Testis (tissue), 3 donors: ENCODE measurements around the gene CDCP1. TPM values are rescaled to one million over a fixed set of nuclear protein-coding genes. Genes with fewer than 3 reads are reported as not detected.

Experiments
- DNase-seq: peaks from one replicate; pipeline ENCODE4 v3.0.0-alpha.2; 2019
- H3K27ac ChIP-seq, 2 donors: fragments of 200-600 bp; sonication (generic); one replicate each; pipeline ENCODE4 v1.5.1; 2019
- H3K27me3 ChIP-seq: fragments of 200-600 bp; sonication (generic); one replicate; pipeline ENCODE4 v1.5.1; 2019
- H3K36me3 ChIP-seq: fragments of 200-600 bp; sonication (generic); one replicate; pipeline ENCODE4 v1.5.1; 2017; ENCODE audit warnings: low read depth; ENCODE audit errors: missing control alignments
- H3K4me1 ChIP-seq: fragments of 200-600 bp; sonication (generic); one replicate; pipeline ENCODE4 v1.5.1; 2019
- H3K4me3 ChIP-seq, 2 donors: fragments of 200-600 bp; sonication (generic); one replicate each; pipeline ENCODE4 v1.5.1; 2017 to 2019
- H3K9me3 ChIP-seq: fragments of 200-600 bp; sonication (generic); one replicate; pipeline ENCODE4 v1.5.1; 2017
- POLR2A ChIP-seq: fragments of 450-650 bp; IDR thresholded peaks from one replicate; pipeline ENCODE4 v1.6.1; 2017; ENCODE audit warnings: antibody characterized with exemption, mild to moderate bottlenecking, moderate library complexity
- WGBS, 2 donors: methylation state at CpG; one replicate each; pipeline ENCODE4 v1.1.5; 2018; 5-methylcytosine and 5-hydroxymethylcytosine counted together
- intact Hi-C: fragments of 100-400 bp; cut with DNase I; formaldehyde crosslinking; loops from one replicate; pipeline ENCODE4 v1.15.1; 2023; ENCODE audit warnings: low total_unique reads
- polyA plus RNA-seq: library from polyadenylated mRNA; stranded (reverse); fragments of 350-450 nt; fragmentation: Illumina TruSeq; extraction: RNeasy Lipid Tissue Mini Kit (QIAGEN cat#74804); gene quantifications from one replicate; pipeline ENCODE4 v1.2.3, GENCODE V29; 2014; ENCODE audit warnings: low read depth, low replicate concordance; ENCODE audit not compliant: insufficient read depth
- total RNA-seq, 2 donors: library from RNA; depleted of rRNA; stranded (reverse); fragments of >200 nt; gene quantifications; one replicate each; pipeline ENCODE4 v1.2.3, GENCODE V29; 2016
- TF ChIP-seq, protein P1 (sequence below), 3 experiments: fragments of 450-650 bp in 2 of 3; fragments of 200-600 bp in 1 of 3; sonication (generic) in 1 of 3; IDR thresholded peaks; one replicate each; pipeline ENCODE4 v1.5.1; 2016 to 2019; ENCODE audit warnings: antibody characterized with exemption in 3 of 3, mild to moderate bottlenecking in 2 of 3, moderate library complexity in 1 of 3

CDCP1 gene
- total and polyA plus RNA-seq, 3 donors from 2014 or later, result 1.1 to 2.7 (median 2.5) TPM

- H3K4me3 ChIP-seq, result no peak overlapping the region
- no peak for DNase-seq
- no peak for TF ChIP-seq POLR2A
- TF ChIP-seq, protein P1, sequence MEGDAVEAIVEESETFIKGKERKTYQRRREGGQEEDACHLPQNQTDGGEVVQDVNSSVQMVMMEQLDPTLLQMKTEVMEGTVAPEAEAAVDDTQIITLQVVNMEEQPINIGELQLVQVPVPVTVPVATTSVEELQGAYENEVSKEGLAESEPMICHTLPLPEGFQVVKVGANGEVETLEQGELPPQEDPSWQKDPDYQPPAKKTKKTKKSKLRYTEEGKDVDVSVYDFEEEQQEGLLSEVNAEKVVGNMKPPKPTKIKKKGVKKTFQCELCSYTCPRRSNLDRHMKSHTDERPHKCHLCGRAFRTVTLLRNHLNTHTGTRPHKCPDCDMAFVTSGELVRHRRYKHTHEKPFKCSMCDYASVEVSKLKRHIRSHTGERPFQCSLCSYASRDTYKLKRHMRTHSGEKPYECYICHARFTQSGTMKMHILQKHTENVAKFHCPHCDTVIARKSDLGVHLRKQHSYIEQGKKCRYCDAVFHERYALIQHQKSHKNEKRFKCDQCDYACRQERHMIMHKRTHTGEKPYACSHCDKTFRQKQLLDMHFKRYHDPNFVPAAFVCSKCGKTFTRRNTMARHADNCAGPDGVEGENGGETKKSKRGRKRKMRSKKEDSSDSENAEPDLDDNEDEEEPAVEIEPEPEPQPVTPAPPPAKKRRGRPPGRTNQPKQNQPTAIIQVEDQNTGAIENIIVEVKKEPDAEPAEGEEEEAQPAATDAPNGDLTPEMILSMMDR (IDR thresholded peaks at IDR 0.05), result no peak
- no peaks in the 10 kb centered on the region for H3K9me3 ChIP-seq
- H3K27ac ChIP-seq, result no peak overlapping the region
- no peaks in the 10 kb centered on the region for H3K36me3 ChIP-seq
- no peaks in the 10 kb centered on the region for H3K27me3 ChIP-seq
- H3K4me1 ChIP-seq, result peaks cover 3% of the 10 kb centered on the region
- WGBS, 2 donors, result 80 to 82% methylated on average over 4 of the region's 4 CpGs
- intact Hi-C loops, result no loop called here
These were observed 96.4 kb downstream of the CDCP1 start for GRCh38 chr3:45049807-45050206.

DNA sequence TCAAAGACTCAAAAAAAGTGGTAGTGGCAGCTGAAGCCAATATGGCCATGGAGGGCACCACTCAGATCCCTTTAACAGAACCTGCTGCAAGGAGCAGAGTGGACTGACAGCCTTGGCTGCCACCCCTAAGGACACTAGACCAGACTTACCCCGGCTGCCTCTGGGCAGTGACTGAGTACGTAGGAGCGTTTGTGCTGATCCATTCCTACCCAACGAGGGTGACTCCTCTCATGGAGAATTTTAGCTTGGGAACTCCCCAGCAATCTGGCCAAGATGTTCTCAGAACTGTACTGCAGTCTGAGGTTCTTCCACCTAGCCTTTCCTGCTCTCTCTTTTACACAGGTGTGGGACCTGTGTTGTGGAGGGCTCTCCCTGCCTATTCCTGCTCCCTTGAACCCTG is 97.9 kb downstream of the CDCP1 start:
- DNase-seq, result no peak
- 66 to 87% methylated on average over 4 of the region's 4 CpGs for WGBS, 2 donors
- H3K27ac ChIP-seq, result no peak overlapping the region
- no peaks in the 10 kb centered on the region for H3K9me3 ChIP-seq
- TF ChIP-seq POLR2A, result no peak
- TF ChIP-seq, protein P1 (IDR thresholded peaks at IDR 0.05), result no peak
- intact Hi-C loops, result no loop called here
- H3K36me3 ChIP-seq, result no peaks in the 10 kb centered on the region
- H3K4me1 ChIP-seq, result peaks cover 3% of the 10 kb centered on the region
- no peak overlapping the region for H3K4me3 ChIP-seq
- H3K27me3 ChIP-seq, result no peaks in the 10 kb centered on the region

- DNase-seq, result no peak
- Histone ChIP-seq H3K4me3 (no peak overlapping the region), H3K9me3 (no peaks in the 10 kb centered on the region), H3K27ac (no peak overlapping the region), H3K27me3 (no peaks in the 10 kb centered on the region), H3K4me1 (peaks cover 11% of the 10 kb centered on the region), H3K36me3 (no peaks in the 10 kb centered on the region)
- TF ChIP-seq POLR2A, result no peak
- TF ChIP-seq, protein P1 (IDR thresholded peaks at IDR 0.05), result no peak
- WGBS, 2 donors, result 61 to 86% methylated on average over 2 of the region's 2 CpGs
- intact Hi-C loops, result loop anchor here (5.0 kb wide), 1 partner anchor 163 kb away; no protein-coding TSS in a partner anchor
These were observed 102.4 kb downstream of the CDCP1 start for GRCh38 chr3:45043728-45044299.

DNA sequence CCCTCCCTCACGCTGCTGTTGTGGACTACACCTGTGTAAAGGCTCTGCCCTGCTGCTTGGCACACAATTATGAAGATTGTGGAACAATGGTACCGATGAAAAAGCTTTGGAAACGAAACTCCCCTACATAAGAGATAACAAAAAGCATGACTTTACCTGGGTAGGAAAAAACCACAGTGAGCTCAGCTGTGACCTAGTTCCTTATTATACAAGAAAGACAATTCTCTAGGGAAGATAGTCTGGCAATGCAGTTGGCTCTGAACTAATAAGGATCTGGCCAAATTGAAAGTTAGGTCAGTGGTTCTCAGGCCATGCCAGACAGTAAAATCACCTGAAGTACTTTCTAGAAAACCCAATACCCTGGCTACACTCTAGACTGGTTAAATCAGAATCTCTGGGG is 104.0 kb downstream of the CDCP1 start:
- TF ChIP-seq, protein P1 (IDR thresholded peaks at IDR 0.05), result no peak
- no peak for TF ChIP-seq POLR2A
- WGBS, 2 donors, result 71 to 86% methylated on average over 3 of the region's 3 CpGs
- H3K27ac ChIP-seq, result no peak overlapping the region
- DNase-seq, result no peak
- H3K36me3 ChIP-seq, result no peaks in the 10 kb centered on the region
- no peaks in the 10 kb centered on the region for H3K27me3 ChIP-seq
- peaks cover 11% of the 10 kb centered on the region for H3K4me1 ChIP-seq
- H3K4me3 ChIP-seq, result no peak overlapping the region
- intact Hi-C loops, result loop anchor here (5.0 kb wide), 1 partner anchor 165 kb away; no protein-coding TSS in a partner anchor
- no peaks in the 10 kb centered on the region for H3K9me3 ChIP-seq

- no peaks in the 10 kb centered on the region for H3K9me3 ChIP-seq
- H3K4me1 ChIP-seq, result peaks cover 16% of the 10 kb centered on the region
- TF ChIP-seq, protein P1 (IDR thresholded peaks at IDR 0.05), result no peak
- TF ChIP-seq POLR2A, result no peak
- WGBS, 2 donors, result 61 to 74% methylated on average over 2 of the region's 2 CpGs
- H3K27ac ChIP-seq, result no peak overlapping the region
- H3K4me3 ChIP-seq, result no peak overlapping the region
- no peaks in the 10 kb centered on the region for H3K27me3 ChIP-seq
- intact Hi-C loops, result loop anchor here (5.0 kb wide), 1 partner anchor 166 kb away; no protein-coding TSS in a partner anchor
- DNase-seq, result no peak
- H3K36me3 ChIP-seq, result no peaks in the 10 kb centered on the region
These were observed 104.5 kb downstream of the CDCP1 start for GRCh38 chr3:45041666-45042065.
